NCI-H2029 (cell line): Measurements from ENCODE around the gene MMP25.
"Not testable (repeated sequence)": the region's sequence is repeated elsewhere in the genome, so short reads cannot be mapped to it uniquely, and the experiment has no call there.

Experiments used
- DNase-seq: peaks from one replicate; lab custom pipeline; 2025; lab: John Stamatoyannopoulos, UW

The MMP25 gene

GRCh38 chr16:3029491-3030221 lies 16.7 kb upstream of the MMP25 start:
- DNase-seq, result no peak

DNA sequence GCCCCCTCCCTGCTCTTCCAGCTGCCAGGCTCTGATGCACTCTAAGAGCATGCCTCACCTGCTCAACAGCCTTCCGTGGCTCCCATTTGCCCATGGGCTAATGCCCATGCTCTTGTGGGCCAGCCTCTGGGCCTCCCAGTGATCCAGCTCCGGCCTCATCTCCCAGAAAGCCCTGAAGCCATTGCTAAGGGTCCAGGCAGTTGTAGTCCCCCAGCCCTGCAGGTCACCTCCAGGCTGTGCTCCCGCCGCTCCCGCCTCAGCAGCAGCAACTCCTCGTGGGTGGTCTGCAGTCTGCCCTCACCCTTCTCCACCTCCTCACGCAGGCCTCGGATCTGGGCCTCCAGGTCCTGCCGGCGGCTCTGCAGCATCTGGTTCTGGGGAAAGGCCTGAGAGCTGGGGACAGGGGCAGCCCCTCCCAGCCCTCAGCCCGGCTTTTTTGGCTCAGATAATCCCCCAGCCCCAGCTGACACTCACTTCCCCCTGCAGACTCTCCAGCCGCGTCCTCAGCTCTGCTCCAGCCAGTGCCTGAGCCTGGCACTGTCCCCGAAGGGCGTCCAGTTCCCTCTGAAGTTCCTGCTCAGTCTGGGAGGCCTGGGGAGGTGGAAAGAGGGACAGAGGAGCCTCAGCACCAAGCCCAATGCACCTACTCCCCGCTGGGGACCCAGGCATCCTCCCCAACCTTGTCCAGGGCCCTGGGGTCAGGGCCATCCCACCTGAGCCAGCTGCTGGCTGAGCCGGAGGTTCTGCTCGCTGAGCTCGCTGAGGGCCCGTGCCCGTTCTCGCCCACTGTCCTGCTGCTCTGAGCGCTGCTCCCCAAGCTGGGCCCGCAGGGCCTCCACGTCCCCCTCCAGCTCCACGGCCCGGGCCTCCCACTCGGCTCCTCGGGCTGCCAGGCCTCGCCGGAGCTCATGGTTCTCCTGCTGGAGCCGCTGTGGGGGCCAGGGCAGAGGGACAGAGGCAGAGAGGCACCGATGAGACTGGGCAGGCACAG lies 15.8 kb upstream of the MMP25 start:
- DNase-seq, result no peak

DNA sequence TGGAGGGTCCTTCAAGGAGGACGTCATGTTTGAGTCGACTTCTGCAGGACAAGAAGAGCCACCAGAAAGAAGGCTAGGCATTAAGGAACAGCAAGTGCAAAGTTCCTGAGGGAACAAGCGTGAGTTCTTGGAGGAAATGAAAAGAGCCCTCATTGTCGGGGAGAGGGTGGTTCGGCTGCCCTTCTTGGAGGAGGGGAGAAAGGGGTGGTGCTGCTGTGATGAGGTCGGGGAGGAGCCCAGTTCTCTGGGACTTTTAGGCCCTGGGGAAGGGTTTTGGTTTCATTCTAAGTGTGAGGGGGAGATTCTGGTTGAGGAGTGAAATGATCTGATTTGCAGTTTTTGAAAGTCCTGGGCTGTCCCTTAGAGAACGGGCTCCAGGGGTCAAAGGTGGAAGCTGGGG lies 13.7 kb upstream of the MMP25 start:
- no peak for DNase-seq

DNA sequence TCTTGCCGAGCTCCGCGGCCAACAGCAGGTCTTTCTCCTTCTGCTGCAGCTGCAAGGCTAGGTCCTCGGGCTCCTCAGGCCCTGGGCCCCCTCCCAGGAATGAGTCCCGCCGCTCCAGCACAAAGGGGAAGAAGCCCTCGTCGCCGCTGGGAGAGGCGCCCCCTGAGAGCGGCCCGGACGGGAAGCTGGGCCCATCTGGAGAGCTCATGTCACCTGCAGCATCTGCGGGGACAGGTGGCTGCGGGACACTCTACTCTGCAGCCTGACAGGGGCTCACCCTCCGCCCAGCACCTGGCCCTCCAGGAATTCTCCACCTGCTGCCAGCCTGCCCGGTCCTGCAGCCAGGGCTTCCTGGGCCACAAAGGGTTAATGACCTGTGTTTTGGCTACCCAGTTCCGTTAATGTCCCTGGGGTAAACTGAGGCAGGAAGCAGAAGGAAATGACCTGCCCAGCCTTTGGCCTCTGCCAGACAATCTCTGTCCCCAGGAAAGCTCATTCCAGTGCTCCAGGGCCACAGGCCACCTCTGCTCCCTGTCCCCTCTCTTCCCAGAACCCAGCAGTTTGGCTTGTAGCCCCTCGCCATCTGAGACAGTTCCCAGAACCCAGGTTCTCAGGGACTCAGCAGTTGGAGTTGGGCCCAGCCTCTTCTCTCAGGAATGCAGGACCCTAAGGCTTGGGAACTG lies 10.9 kb upstream of the MMP25 start:
- DNase-seq, result no peak

DNA sequence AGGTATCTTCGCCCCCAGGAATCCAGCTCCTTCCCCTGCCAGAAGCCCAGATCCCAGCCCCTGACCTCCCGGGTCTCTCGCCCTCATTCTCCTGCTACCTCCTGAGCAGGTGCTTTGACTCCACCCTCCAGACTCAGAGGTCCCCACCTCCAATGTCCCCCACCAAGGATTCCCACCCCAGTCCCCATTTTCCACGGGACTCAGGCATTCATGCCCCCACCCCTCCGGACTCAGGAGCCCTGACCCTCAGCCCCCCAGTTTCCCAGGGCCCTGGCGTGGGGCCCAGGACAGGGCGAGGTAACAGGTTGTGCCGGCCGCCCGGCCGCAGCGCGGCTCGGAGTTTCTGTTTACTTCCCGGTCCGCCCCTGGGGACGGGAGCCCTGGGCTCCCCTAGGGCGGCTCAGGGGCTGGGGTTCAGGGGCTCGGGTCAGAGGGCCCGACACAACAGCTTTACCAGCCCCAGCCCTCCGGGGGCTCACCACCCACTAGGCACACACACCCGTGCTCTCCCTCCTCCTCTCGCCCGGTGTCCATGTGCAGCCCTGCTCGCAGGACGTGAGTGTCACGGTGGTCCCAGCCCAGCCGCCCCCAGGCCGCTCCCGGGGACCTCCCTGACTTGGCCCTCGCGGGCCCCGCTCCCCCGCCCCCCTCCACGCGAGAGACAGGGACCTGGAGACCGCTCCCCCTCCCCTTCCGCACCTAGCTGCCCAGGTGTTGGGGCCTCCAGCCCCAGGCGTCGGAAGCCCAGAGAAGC lies 10.2 kb upstream of the MMP25 start:
- no peak for DNase-seq

GRCh38 chr16:3036726-3037315 lies 9.5 kb upstream of the MMP25 start, which contains the start of gene BICDL2:
Gene BICDL2 (minus strand): TSS chr16:3036944. CDS start chr16:3035496, 1,448 bp downstream.
- DNase-seq, result no peak

- DNase-seq, result peak; percentile 68
These were observed 8.1 kb upstream of the MMP25 start for GRCh38 chr16:3038256-3038655.

GRCh38 chr16:3038896-3039295 lies 7.5 kb upstream of the MMP25 start:
- no peak for DNase-seq

GRCh38 chr16:3042376-3042775 lies 4.0 kb upstream of the MMP25 start:
- no peak for DNase-seq

DNA sequence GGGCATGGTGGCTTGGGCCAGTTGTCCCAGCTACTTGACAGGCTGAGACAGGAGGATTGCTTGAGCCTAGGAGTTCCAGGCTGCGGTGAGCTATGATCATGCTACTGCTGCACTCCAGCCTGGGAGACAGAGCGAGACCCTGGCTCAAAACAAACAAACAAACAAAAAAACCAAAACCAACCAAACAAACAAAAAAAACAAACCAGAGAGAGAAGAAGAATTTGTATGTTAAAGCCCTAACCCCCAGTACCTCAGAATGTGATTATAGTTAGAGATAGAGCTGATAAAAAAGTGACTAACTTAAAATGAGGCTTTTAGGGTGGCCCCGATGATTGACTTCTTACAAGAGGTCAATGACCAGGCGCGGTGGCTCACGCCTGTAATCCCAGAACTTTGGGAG lies 1.7 kb upstream of the MMP25 start:
- DNase-seq, result no peak

GRCh38 chr16:3046641-3047386 lies 453 bp downstream of the MMP25 start:
- DNase-seq, result no peak

DNA sequence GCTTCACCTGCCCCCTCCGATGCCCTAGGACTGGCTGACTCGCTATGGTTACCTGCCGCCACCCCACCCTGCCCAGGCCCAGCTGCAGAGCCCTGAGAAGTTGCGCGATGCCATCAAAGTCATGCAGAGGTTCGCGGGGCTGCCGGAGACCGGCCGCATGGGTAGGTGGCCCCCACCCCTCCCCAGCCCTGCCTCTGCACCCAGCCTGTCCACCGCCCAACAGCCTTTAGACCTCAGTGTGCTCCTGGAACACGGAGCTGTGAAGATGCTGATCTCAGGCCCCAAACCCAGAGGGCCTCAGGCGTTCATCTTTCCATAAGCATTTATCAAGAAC lies 993 bp downstream of the MMP25 start:
- no peak for DNase-seq

DNA sequence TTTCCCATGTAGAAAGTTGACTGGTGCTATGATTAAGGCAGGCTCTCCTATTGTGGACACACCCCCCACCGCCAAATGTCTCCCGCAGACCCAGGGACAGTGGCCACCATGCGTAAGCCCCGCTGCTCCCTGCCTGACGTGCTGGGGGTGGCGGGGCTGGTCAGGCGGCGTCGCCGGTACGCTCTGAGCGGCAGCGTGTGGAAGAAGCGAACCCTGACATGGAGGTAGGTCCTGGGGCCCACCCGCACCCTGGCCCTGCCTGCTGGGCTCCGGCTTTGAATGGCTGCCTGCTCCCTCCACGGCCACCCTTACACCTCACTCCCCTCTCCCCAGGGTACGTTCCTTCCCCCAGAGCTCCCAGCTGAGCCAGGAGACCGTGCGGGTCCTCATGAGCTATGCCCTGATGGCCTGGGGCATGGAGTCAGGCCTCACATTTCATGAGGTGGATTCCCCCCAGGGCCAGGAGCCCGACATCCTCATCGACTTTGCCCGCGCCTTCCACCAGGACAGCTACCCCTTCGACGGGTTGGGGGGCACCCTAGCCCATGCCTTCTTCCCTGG lies 3.6 kb downstream of the MMP25 start:
- no peak for DNase-seq

DNA sequence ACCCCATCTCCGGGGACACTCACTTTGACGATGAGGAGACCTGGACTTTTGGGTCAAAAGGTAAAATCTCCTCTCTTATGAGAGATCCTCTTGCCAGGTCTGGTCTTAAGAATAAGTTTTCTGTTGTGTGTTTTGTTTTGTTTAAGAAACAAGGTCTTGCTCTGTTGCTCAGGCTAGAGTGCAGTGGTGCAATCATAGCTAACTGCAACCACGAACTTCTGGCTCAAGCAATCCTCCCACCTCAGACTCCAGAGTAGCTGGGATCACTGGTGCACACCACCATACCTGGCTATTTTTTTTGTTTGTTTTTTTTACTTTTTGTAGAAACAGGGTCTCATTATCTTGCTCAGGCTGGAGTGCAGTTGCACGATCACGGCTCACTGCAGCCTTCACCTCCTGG lies 4.1 kb downstream of the MMP25 start:
- no peak for DNase-seq

GRCh38 chr16:3051009-3051408 lies 4.6 kb downstream of the MMP25 start:
- DNase-seq, result no peak

DNA sequence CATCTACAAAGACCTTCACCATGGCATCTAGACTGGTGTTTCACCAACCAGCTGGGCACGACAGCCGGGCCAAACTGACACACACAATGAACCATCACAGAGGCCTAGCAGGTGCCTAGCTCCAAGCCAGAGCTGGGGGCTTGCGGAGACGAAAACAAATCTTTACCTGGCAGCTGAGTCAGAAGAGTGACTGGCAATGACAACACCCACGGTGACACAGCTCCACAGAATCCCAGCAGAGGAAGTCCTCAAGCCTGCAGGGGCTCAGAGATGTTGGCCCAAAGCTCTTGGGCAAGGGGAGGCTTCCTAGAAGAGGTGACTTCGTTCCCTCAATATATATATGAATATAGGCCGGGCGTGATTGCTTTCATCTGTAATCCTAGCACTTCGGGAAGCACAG lies 5.1 kb downstream of the MMP25 start:
- DNase-seq, result no peak

GRCh38 chr16:3052571-3053329 lies 6.4 kb downstream of the MMP25 start:
- not testable (repeated sequence) for DNase-seq

GRCh38 chr16:3053330-3053710 lies 7.0 kb downstream of the MMP25 start:
- not testable (repeated sequence) for DNase-seq

GRCh38 chr16:3054965-3055733 lies 8.8 kb downstream of the MMP25 start:
- DNase-seq, result no peak
